Measurements from ENCODE around the gene MAEL.

- TF ChIP-seq CTCF (IDR thresholded peaks at IDR 0.05) (no peak), EP300 (IDR thresholded peaks at IDR 0.05; ENCODE audit: low read depth) (no peak), POLR2AphosphoS5 (IDR thresholded peaks at IDR 0.05) (no peak), POLR2A (IDR thresholded peaks at IDR 0.05) (no peak)
Measured at GRCh38 chr1:166948856-166949350, 40.2 kb upstream of the MAEL start.
